ENCODE data around the gene ATG9B. TPM values are rescaled to one million over a fixed set of nuclear protein-coding genes. Genes with fewer than 3 reads are reported as not detected.

The ATG9B gene, protein sequence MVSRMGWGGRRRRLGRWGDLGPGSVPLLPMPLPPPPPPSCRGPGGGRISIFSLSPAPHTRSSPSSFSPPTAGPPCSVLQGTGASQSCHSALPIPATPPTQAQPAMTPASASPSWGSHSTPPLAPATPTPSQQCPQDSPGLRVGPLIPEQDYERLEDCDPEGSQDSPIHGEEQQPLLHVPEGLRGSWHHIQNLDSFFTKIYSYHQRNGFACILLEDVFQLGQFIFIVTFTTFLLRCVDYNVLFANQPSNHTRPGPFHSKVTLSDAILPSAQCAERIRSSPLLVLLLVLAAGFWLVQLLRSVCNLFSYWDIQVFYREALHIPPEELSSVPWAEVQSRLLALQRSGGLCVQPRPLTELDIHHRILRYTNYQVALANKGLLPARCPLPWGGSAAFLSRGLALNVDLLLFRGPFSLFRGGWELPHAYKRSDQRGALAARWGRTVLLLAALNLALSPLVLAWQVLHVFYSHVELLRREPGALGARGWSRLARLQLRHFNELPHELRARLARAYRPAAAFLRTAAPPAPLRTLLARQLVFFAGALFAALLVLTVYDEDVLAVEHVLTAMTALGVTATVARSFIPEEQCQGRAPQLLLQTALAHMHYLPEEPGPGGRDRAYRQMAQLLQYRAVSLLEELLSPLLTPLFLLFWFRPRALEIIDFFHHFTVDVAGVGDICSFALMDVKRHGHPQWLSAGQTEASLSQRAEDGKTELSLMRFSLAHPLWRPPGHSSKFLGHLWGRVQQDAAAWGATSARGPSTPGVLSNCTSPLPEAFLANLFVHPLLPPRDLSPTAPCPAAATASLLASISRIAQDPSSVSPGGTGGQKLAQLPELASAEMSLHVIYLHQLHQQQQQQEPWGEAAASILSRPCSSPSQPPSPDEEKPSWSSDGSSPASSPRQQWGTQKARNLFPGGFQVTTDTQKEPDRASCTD
- total RNA-seq = under 1 TPM in 1 of 4 donors, not detected in 3; 0.42 TPM

DNA sequence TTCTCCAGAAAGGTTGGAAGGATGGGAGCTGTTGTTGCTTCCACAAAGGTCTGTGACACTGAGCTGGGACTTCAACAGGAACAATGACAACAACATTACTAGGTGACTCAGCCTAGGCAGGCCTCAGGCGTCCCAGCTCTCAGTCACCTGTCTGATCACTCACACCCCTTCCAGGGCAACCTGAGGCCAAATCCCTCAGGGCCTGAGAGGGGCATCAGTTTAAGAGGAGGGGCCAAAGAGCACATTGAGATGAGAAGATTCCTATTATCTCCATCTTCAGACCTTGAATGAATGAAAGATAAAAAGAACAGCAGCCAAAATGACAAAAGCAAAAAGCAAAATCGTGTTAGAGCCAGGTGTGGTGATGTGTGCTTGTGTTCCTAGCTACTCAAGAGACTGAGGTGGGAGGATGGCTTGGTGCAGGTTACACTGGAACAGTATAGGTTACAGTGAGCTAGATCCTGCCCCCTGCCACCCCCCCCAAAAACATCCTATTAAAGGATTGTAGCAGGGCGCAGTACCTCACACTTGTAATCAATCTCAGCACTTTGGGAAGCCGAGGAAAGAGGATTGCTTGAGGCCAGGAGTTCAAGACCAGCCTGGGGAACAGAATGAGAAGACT, at the start of gene ATG9B:
Gene ATG9B (minus strand): TSS at position 60 of the 622 bp plus-strand sequence. CDS start 71 bp downstream, outside the sequence.
- peaks cover 0 to 20% (median 2%) of the 10 kb centered on the region in 4 donors for H3K27me3 ChIP-seq
- intact Hi-C loops (cut with DNase I) = loop anchor here (5.0 kb wide), 2 partner anchors 38 to 88 kb away; no protein-coding TSS in a partner anchor
- no peaks in the 10 kb centered on the region for H3K9me3 ChIP-seq
- no peak within 1 kb of the TSS for H3K4me3 ChIP-seq
- H3K27ac ChIP-seq (replicated peaks in 1 of 4) = no peak within 1 kb of the TSS
- H3K4me1 ChIP-seq = peaks cover 7 to 16% (median 15%) of the 10 kb centered on the region in 4 donors
- TF ChIP-seq POLR2AphosphoS5 (IDR thresholded peaks at IDR 0.05) (no peak), POLR2A (IDR thresholded peaks at IDR 0.05; ENCODE audit: low read depth) (no peak), EP300 (IDR thresholded peaks at IDR 0.05) (no peak)
- TF ChIP-seq, protein P1, sequence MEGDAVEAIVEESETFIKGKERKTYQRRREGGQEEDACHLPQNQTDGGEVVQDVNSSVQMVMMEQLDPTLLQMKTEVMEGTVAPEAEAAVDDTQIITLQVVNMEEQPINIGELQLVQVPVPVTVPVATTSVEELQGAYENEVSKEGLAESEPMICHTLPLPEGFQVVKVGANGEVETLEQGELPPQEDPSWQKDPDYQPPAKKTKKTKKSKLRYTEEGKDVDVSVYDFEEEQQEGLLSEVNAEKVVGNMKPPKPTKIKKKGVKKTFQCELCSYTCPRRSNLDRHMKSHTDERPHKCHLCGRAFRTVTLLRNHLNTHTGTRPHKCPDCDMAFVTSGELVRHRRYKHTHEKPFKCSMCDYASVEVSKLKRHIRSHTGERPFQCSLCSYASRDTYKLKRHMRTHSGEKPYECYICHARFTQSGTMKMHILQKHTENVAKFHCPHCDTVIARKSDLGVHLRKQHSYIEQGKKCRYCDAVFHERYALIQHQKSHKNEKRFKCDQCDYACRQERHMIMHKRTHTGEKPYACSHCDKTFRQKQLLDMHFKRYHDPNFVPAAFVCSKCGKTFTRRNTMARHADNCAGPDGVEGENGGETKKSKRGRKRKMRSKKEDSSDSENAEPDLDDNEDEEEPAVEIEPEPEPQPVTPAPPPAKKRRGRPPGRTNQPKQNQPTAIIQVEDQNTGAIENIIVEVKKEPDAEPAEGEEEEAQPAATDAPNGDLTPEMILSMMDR (IDR thresholded peaks at IDR 0.05) = no peak
- 65% methylated on average over 4 of the region's 4 CpGs for WGBS
- H3K36me3 ChIP-seq = no peaks in the 10 kb centered on the region
- DNase-seq (ENCODE audit: extremely low spot score) = no peak

DNA sequence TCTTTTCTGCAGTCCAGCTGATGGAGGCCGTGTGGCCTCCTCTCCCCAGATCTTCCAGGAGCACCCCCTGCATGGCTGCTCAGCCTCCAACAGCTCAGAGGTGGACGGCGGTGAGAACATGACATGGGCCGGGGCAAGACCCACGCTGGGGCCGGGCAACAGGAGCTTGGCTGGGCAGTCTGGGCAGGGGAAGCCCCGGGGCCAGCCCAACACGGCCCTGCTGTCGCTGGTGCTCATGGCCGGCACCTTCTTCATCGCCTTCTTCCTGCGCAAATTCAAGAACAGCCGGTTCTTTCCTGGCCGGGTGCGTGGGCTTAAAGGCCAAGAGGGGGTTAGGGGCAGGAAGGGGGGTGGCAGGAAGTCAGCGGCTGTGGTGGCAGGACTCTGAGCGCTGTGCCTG, 49.7 kb upstream of the ATG9B start:
- intact Hi-C loops (cut with DNase I) = no loop called here
- peaks cover 66 to 90% (median 83%) of the 10 kb centered on the region in 4 donors for H3K36me3 ChIP-seq
- H3K9me3 ChIP-seq = no peaks in the 10 kb centered on the region
- no peak overlapping the region for H3K4me3 ChIP-seq
- DNase-seq (ENCODE audit: extremely low spot score) = no peak
- H3K4me1 ChIP-seq = peaks cover 13 to 24% (median 18%) of the 10 kb centered on the region in 4 donors
- no peak for TF ChIP-seq POLR2AphosphoS5 (IDR thresholded peaks at IDR 0.05)
- no peak for TF ChIP-seq POLR2A (IDR thresholded peaks at IDR 0.05; ENCODE audit: low read depth)
- TF ChIP-seq, protein P1 (IDR thresholded peaks at IDR 0.05) = no peak
- TF ChIP-seq EP300 (IDR thresholded peaks at IDR 0.05) = no peak
- no peak overlapping the region for H3K27ac ChIP-seq (replicated peaks in 1 of 4)
- WGBS = 90% methylated on average over 17 of the region's 17 CpGs
- H3K27me3 ChIP-seq = no peaks in the 10 kb centered on the region

DNA sequence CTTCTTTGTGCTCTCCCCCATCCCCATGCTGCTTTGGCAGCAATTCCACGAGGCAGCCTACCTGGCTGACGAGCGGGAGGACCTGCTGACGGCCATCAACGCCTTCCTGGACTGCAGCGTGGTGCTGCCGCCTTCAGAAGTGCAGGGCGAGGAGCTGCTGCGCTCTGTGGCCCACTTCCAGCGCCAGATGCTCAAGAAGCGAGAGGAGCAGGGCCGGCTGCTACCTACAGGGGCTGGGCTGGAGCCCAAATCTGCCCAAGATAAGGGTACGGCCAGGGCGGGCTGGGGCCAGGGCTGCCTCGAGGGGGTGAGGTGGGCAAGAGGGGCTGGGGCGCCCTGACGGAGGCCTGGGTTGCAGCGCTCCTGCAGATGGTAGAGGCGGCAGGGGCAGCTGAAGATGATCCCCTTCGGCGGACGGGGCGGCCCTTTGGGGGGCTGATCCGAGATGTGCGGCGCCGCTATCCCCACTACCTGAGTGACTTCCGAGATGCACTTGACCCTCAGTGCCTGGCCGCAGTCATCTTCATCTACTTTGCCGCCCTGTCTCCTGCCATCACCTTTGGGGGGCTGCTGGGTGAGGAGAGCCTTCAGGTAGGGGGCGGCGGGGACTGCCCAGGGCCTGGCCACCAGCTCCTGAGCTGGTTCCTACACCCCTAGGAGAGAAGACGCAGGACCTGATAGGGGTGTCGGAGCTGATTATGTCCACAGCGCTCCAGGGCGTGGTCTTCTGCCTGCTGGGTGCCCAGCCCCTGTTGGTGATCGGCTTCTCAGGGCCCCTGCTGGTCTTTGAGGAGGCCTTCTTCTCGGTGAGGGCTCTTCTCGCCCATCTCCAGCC, 47.0 kb upstream of the ATG9B start:
- intact Hi-C loops (cut with DNase I) = no loop called here
- H3K27ac ChIP-seq (replicated peaks in 1 of 4) = no peak overlapping the region
- no peaks in the 10 kb centered on the region for H3K9me3 ChIP-seq
- H3K4me1 ChIP-seq = no peaks in the 10 kb centered on the region
- no peak overlapping the region for H3K4me3 ChIP-seq
- H3K27me3 ChIP-seq = no peaks in the 10 kb centered on the region
- 89% methylated on average over 36 of the region's 39 CpGs for WGBS
- no peak for DNase-seq (ENCODE audit: extremely low spot score)
- peaks cover 91 to 100% (median 100%) of the 10 kb centered on the region in 4 donors for H3K36me3 ChIP-seq
- no peak for TF ChIP-seq POLR2AphosphoS5 (IDR thresholded peaks at IDR 0.05)
- TF ChIP-seq POLR2A (IDR thresholded peaks at IDR 0.05; ENCODE audit: low read depth) = no peak
- TF ChIP-seq, protein P1 (IDR thresholded peaks at IDR 0.05) = no peak
- TF ChIP-seq EP300 (IDR thresholded peaks at IDR 0.05) = no peak

- Histone ChIP-seq H3K27me3 (no peaks in the 10 kb centered on the region), H3K9me3 (no peaks in the 10 kb centered on the region), H3K27ac (replicated peaks in 1 of 4) (no peak overlapping the region), H3K4me1 (no peaks in the 10 kb centered on the region), H3K4me3 (no peak overlapping the region), H3K36me3 (peaks cover 90 to 100% (median 100%) of the 10 kb centered on the region in 4 donors)
- 91% methylated on average over 14 of the region's 15 CpGs for WGBS
- TF ChIP-seq POLR2AphosphoS5 (IDR thresholded peaks at IDR 0.05) (no peak), EP300 (IDR thresholded peaks at IDR 0.05) (no peak), POLR2A (IDR thresholded peaks at IDR 0.05; ENCODE audit: low read depth) (no peak)
- TF ChIP-seq, protein P1 (IDR thresholded peaks at IDR 0.05) = no peak
- intact Hi-C loops (cut with DNase I) = no loop called here
- DNase-seq (ENCODE audit: extremely low spot score) = no peak
These were observed 46.3 kb upstream of the ATG9B start for GRCh38 chr7:151070574-151070960.

Data from esophagus muscularis mucosa (tissue), 4 donors.